ENCODE results near the gene SIPA1L2.

DNA sequence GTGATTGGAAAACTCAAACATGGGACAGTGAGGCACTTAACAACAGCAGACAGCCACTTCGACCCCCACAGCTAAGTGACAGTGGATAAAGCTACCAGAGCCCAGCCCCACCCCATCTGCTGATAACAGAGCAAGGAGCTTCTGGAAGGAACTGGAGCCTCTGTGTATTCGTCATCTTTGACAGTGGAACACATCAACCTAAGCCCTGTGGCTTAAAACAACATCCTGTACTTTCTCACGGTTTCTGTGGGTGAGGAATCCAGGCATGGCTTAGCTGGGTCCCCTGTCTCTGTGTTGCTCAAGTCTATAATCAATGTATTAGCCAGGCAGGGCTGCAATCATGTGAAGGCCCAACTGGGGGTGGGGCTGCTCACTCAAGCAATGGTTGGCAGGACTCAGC lies 18.4 kb upstream of the SIPA1L2 start:
- TF ChIP-seq, protein P1, sequence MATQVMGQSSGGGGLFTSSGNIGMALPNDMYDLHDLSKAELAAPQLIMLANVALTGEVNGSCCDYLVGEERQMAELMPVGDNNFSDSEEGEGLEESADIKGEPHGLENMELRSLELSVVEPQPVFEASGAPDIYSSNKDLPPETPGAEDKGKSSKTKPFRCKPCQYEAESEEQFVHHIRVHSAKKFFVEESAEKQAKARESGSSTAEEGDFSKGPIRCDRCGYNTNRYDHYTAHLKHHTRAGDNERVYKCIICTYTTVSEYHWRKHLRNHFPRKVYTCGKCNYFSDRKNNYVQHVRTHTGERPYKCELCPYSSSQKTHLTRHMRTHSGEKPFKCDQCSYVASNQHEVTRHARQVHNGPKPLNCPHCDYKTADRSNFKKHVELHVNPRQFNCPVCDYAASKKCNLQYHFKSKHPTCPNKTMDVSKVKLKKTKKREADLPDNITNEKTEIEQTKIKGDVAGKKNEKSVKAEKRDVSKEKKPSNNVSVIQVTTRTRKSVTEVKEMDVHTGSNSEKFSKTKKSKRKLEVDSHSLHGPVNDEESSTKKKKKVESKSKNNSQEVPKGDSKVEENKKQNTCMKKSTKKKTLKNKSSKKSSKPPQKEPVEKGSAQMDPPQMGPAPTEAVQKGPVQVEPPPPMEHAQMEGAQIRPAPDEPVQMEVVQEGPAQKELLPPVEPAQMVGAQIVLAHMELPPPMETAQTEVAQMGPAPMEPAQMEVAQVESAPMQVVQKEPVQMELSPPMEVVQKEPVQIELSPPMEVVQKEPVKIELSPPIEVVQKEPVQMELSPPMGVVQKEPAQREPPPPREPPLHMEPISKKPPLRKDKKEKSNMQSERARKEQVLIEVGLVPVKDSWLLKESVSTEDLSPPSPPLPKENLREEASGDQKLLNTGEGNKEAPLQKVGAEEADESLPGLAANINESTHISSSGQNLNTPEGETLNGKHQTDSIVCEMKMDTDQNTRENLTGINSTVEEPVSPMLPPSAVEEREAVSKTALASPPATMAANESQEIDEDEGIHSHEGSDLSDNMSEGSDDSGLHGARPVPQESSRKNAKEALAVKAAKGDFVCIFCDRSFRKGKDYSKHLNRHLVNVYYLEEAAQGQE (IDR thresholded peaks at IDR 0.05; ENCODE audit: insufficient read depth in 1 of 2, low read depth in 2 of 2, low read length in 2 of 2) = no peak
- TF ChIP-seq FOXP2 (optimal IDR thresholded peaks at IDR 0.05; ENCODE audit: borderline replicate concordance, extremely low read depth, extremely low read length, insufficient read depth) = no peak

All from PFSK-1 (cell line).